CD4-positive, alpha-beta memory T cell (primary cell): ENCODE measurements around the gene OTOS. TPM values are rescaled to one million over a fixed set of nuclear protein-coding genes. Genes with fewer than 3 reads are reported as not detected.

Experiments
- CTCF ChIA-PET: fragments of 350-600 bp; sonication (Branson Sonifier 250); formaldehyde crosslinking; loops from one replicate; lab custom pipeline; 2021; ENCODE audit warnings: inconsistent platforms; ENCODE audit not compliant: partially characterized antibody; lab: Charles Lee
- POLR2A ChIA-PET: fragments of 350-600 bp; sonication (Branson Sonifier 250); formaldehyde crosslinking; loops from one replicate; lab custom pipeline; 2021; ENCODE audit not compliant: partially characterized antibody; lab: Charles Lee
- DNase-seq, 5 donors: peaks; one replicate each; pipeline versions ENCODE4 v3.0.0 to v3.0.0-alpha.2; 2020 to 2022; ENCODE audit warnings: mixed read lengths in 1 of 5
- H3K27ac ChIP-seq: one replicate; pipeline ENCODE4 v1.7.0; 2013; ENCODE audit warnings: low read depth, low read length
- H3K27me3 ChIP-seq: 2 replicates; pipeline ENCODE4 v1.7.0; 2013; ENCODE audit warnings: mild to moderate bottlenecking, low read length, moderate library complexity; ENCODE audit not compliant: insufficient read depth
- H3K36me3 ChIP-seq: 2 replicates; pipeline ENCODE4 v1.7.0; 2013; ENCODE audit warnings: mild to moderate bottlenecking, low read length, moderate library complexity; ENCODE audit not compliant: insufficient read depth
- H3K4me1 ChIP-seq: 2 replicates; pipeline ENCODE4 v1.7.0; 2013; ENCODE audit warnings: mild to moderate bottlenecking, low read length, moderate library complexity; ENCODE audit not compliant: insufficient read depth
- H3K4me3 ChIP-seq, 2 donors: one replicate each; pipeline ENCODE4 v1.7.0; 2013; ENCODE audit warnings: low read length in 2 of 2, mild to moderate bottlenecking in 1 of 2
- H3K9me3 ChIP-seq, 2 donors: one replicate each; pipeline ENCODE4 v1.7.0; 2013; ENCODE audit warnings: low read length in 2 of 2, control low read depth in 1 of 2; ENCODE audit not compliant: control insufficient read depth in 1 of 2
- H3K27ac Mint-ChIP-seq, 7 donors: one replicate each; pipeline ENCODE4 v1.8.0; 2020 to 2021; ENCODE audit warnings: mixed read lengths in 7 of 7, mild to moderate bottlenecking in 6 of 7, inconsistent platforms in 3 of 7, moderate library complexity in 3 of 7
- H3K27me3 Mint-ChIP-seq, 2 donors: one replicate each; pipeline ENCODE4 v1.8.0; 2020 to 2021; ENCODE audit warnings: mixed read lengths in 2 of 2
- H3K36me3 Mint-ChIP-seq, 2 donors: one replicate each; pipeline ENCODE4 v1.8.0; 2020 to 2021; ENCODE audit warnings: mixed read lengths in 2 of 2, inconsistent platforms in 1 of 2, mild to moderate bottlenecking in 1 of 2
- H3K4me1 Mint-ChIP-seq, 4 donors: one replicate each; pipeline ENCODE4 v1.8.0; 2020 to 2021; ENCODE audit warnings: mixed read lengths in 4 of 4, mild to moderate bottlenecking in 1 of 4
- H3K4me3 Mint-ChIP-seq, 8 donors: one replicate each; pipeline ENCODE4 v1.8.0; 2020 to 2021; ENCODE audit warnings: mixed read lengths in 8 of 8, mild to moderate bottlenecking in 7 of 8, moderate library complexity in 6 of 8, inconsistent platforms in 3 of 8
- H3K9me3 Mint-ChIP-seq, 8 donors: one replicate each; pipeline ENCODE4 v1.8.0; 2020 to 2021; ENCODE audit warnings: mixed read lengths in 8 of 8, mild to moderate bottlenecking in 5 of 8, inconsistent platforms in 3 of 8, moderate library complexity in 1 of 8
- intact Hi-C: fragments of 100-400 bp; cut with micrococcal nuclease; formaldehyde crosslinking; loops from one replicate; pipeline ENCODE4 v1.15.1; 2023
- polyA plus RNA-seq, 2 donors: library from polyadenylated mRNA; unstranded; fragments of 300-500 nt; fragmentation: Illumina TruSeq; gene quantifications; one replicate each; pipeline ENCODE4 v1.2.3, GENCODE V29; 2021
- total RNA-seq, 2 experiments: library from RNA; stranded (reverse); gene quantifications; one replicate each; pipeline ENCODE4 v1.2.3, GENCODE V29; 2021

OTOS gene
- total and polyA plus RNA-seq, 4 experiments from 2014 or later = not detected

DNA sequence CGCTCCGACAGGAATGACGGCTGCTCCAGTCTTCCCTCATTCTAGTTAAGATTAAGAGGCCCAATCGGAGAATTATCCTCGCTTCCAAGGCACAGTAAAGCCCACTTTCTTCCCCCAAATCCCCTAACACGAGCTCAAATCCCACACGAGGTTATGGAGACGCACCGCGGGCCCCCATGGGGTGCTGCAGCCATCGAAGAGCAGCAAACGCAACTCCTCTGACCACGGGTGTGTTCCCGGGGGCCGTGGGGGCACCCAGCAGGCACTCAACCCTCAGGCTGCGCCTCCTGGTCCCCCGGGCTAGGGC lies 4.8 kb downstream of the OTOS start:
- peaks cover 28% of the 10 kb centered on the region for H3K36me3 ChIP-seq
- no peak for DNase-seq
- Mint-ChIP-seq H3K4me1 (peaks cover 14 to 41% (median 29%) of the 10 kb centered on the region in 4 donors), H3K4me3 (peak overlapping the region; percentile 91 to 96 (median 94)), H3K27me3 (no peaks in the 10 kb centered on the region), H3K36me3 (peaks cover 18 to 43% of the 10 kb centered on the region in 2 donors), H3K9me3 (no peaks in the 10 kb centered on the region), H3K27ac (peak overlapping the region; percentile 33 to 95 (median 93))
- no peaks in the 10 kb centered on the region for H3K9me3 ChIP-seq
- H3K27me3 ChIP-seq = no peaks in the 10 kb centered on the region
- ChIA-PET CTCF (interaction anchor here (1.3 kb wide), 1 partner anchor 74 kb away, joined by 6 read pairs; no protein-coding TSS in a partner anchor), POLR2A (interaction anchor here (0.6 to 0.7 kb wide), 2 partner anchors 69 to 110 kb away, joined by 3 to 4 read pairs; no protein-coding TSS in a partner anchor)
- H3K27ac ChIP-seq = peak overlapping the region; percentile 67
- H3K4me3 ChIP-seq = peak overlapping the region; percentile 76 to 89
- intact Hi-C loops = loop anchor here (1.0 kb wide), 1 partner anchor 110 kb away; the partner anchor contains the start of gene NDUFA10
- H3K4me1 ChIP-seq = peaks cover 23% of the 10 kb centered on the region

DNA sequence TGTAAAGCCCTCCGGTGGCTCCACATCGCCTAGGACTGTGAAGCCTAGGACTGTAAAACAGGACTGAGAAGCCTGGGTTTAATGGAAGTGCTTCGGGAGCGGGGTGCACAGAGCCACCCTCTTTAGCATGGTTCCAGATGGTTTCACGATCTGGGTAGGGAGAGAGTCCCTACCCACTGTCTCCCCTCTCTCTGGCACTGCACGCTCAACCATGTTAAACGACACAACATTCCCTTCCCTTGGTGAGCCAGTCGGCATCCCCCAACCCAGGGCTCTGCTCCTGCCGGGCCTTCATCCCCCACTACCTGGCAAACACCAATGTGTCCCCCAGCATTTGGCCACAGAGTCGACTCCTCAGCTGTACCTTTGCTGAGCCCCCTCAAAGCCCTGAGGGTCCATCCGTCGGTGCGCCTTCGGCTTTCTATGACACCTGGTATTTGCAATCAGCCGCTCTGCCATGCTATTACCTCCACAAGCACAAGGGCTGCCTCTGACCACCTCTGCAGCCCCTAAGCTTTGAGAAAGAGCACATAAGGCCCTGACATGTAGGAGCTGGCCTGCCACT lies 5.4 kb downstream of the OTOS start:
- Mint-ChIP-seq H3K4me3 (peak overlapping the region; percentile 91 to 96 (median 94)), H3K4me1 (peaks cover 14 to 41% (median 29%) of the 10 kb centered on the region in 4 donors), H3K36me3 (peaks cover 25 to 49% of the 10 kb centered on the region in 2 donors), H3K27ac (peak overlapping the region; percentile 35 to 95 (median 93)), H3K9me3 (no peaks in the 10 kb centered on the region), H3K27me3 (no peaks in the 10 kb centered on the region)
- Histone ChIP-seq H3K9me3 (no peaks in the 10 kb centered on the region), H3K27ac (peak overlapping the region; percentile 67), H3K4me1 (peaks cover 23% of the 10 kb centered on the region), H3K27me3 (no peaks in the 10 kb centered on the region), H3K36me3 (peaks cover 34% of the 10 kb centered on the region), H3K4me3 (peak overlapping the region; percentile 76 to 89)
- CTCF ChIA-PET = interaction anchor here (0.8 to 1.3 kb wide), 4 partner anchors 9 to 74 kb away, joined by 3 to 6 read pairs (median 4); no protein-coding TSS in a partner anchor
- intact Hi-C loops = no loop called here
- POLR2A ChIA-PET = interaction anchor here (0.6 to 0.7 kb wide), 2 partner anchors 68 to 110 kb away, joined by 3 to 4 read pairs; no protein-coding TSS in a partner anchor
- no peak for DNase-seq

GRCh38 chr2:240134466-240134865 lies 6.0 kb downstream of the OTOS start:
- Mint-ChIP-seq H3K27ac (peak overlapping the region in 5 of 7 donors; percentile 35 to 75 (median 59)), H3K9me3 (no peaks in the 10 kb centered on the region), H3K36me3 (peaks cover 30 to 55% of the 10 kb centered on the region in 2 donors), H3K4me1 (peaks cover 14 to 41% (median 29%) of the 10 kb centered on the region in 4 donors), H3K4me3 (peak overlapping the region; percentile 61 to 96 (median 82)), H3K27me3 (no peaks in the 10 kb centered on the region)
- intact Hi-C loops = no loop called here
- Histone ChIP-seq H3K4me1 (peaks cover 23% of the 10 kb centered on the region), H3K36me3 (peaks cover 34% of the 10 kb centered on the region), H3K27ac (no peak overlapping the region), H3K4me3 (no peak overlapping the region), H3K9me3 (no peaks in the 10 kb centered on the region), H3K27me3 (no peaks in the 10 kb centered on the region)
- no peak for DNase-seq
- POLR2A ChIA-PET = interaction anchor here (1.7 kb wide), 1 partner anchor 9 kb away, joined by 4 read pairs; no protein-coding TSS in a partner anchor
- CTCF ChIA-PET = interaction anchor here (0.8 to 1.0 kb wide), 3 partner anchors 9 to 73 kb away, joined by 3 to 5 read pairs (median 3); no protein-coding TSS in a partner anchor

GRCh38 chr2:240133401-240133800 lies 7.1 kb downstream of the OTOS start:
- H3K9me3 Mint-ChIP-seq = no peaks in the 10 kb centered on the region
- peaks cover 34 to 64% of the 10 kb centered on the region in 2 donors for H3K36me3 Mint-ChIP-seq
- peaks cover 14 to 41% (median 29%) of the 10 kb centered on the region in 4 donors for H3K4me1 Mint-ChIP-seq
- ChIA-PET CTCF (interaction anchor here (0.7 to 0.9 kb wide), 2 partner anchors 8 to 72 kb away, joined by 3 read pairs; no protein-coding TSS in a partner anchor), POLR2A (interaction anchor here (1.7 kb wide), 1 partner anchor 10 kb away, joined by 4 read pairs; no protein-coding TSS in a partner anchor)
- Histone ChIP-seq H3K4me3 (no peak overlapping the region), H3K9me3 (no peaks in the 10 kb centered on the region), H3K27me3 (no peaks in the 10 kb centered on the region), H3K4me1 (peaks cover 23% of the 10 kb centered on the region), H3K27ac (no peak overlapping the region), H3K36me3 (peaks cover 34% of the 10 kb centered on the region)
- H3K27me3 Mint-ChIP-seq = no peaks in the 10 kb centered on the region
- intact Hi-C loops = no loop called here
- peak overlapping the region in 7 of 8 donors; percentile 9 to 69 (median 58) for H3K4me3 Mint-ChIP-seq
- peak overlapping the region in 2 of 7 donors; percentile 40 to 73 for H3K27ac Mint-ChIP-seq
- DNase-seq = no peak

DNA sequence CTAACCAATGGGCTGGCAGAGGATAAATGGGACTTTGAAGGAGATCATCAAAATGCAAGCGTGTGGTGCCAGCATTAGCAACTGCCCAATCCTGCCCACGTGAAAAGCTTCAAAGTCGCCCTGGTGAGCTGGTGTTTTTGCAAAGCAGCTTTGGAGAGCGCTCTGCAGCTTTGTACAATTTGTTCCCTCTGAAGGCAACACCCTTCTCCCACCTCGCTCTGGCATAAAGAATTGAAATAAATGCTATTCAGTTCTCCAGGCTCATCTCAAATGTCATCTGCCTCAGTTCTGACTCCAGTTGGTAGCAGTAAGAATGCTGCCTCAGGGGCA lies 7.8 kb downstream of the OTOS start:
- peaks cover 23% of the 10 kb centered on the region for H3K4me1 ChIP-seq
- no peak overlapping the region for H3K27ac ChIP-seq
- no peaks in the 10 kb centered on the region for H3K27me3 Mint-ChIP-seq
- no peak overlapping the region for H3K4me3 Mint-ChIP-seq
- no peaks in the 10 kb centered on the region for H3K9me3 Mint-ChIP-seq
- no peak overlapping the region for H3K27ac Mint-ChIP-seq
- no peaks in the 10 kb centered on the region for H3K9me3 ChIP-seq
- H3K36me3 ChIP-seq = peaks cover 36% of the 10 kb centered on the region
- intact Hi-C loops = no loop called here
- no peaks in the 10 kb centered on the region for H3K27me3 ChIP-seq
- ChIA-PET CTCF (interaction anchor here (0.9 kb wide), 1 partner anchor 71 kb away, joined by 3 read pairs; no protein-coding TSS in a partner anchor), POLR2A (no interaction called here)
- peaks cover 42 to 71% of the 10 kb centered on the region in 2 donors for H3K36me3 Mint-ChIP-seq
- DNase-seq = no peak
- peaks cover 14 to 36% (median 29%) of the 10 kb centered on the region in 4 donors for H3K4me1 Mint-ChIP-seq
- no peak overlapping the region for H3K4me3 ChIP-seq

GRCh38 chr2:240131941-240132650 lies 8.4 kb downstream of the OTOS start:
- peaks cover 37% of the 10 kb centered on the region for H3K36me3 ChIP-seq
- no peaks in the 10 kb centered on the region for H3K9me3 Mint-ChIP-seq
- no peak overlapping the region for H3K27ac ChIP-seq
- no peaks in the 10 kb centered on the region for H3K27me3 ChIP-seq
- ChIA-PET CTCF (no interaction called here), POLR2A (no interaction called here)
- intact Hi-C loops = no loop called here
- H3K4me1 Mint-ChIP-seq = peaks cover 11 to 33% (median 26%) of the 10 kb centered on the region in 4 donors
- no peaks in the 10 kb centered on the region for H3K9me3 ChIP-seq
- no peak overlapping the region for H3K4me3 ChIP-seq
- no peaks in the 10 kb centered on the region for H3K27me3 Mint-ChIP-seq
- no peak for DNase-seq
- H3K4me1 ChIP-seq = peaks cover 20% of the 10 kb centered on the region
- H3K4me3 Mint-ChIP-seq = no peak overlapping the region
- no peak overlapping the region for H3K27ac Mint-ChIP-seq
- peaks cover 45 to 75% of the 10 kb centered on the region in 2 donors for H3K36me3 Mint-ChIP-seq

GRCh38 chr2:240131296-240131695 lies 9.2 kb downstream of the OTOS start:
- peaks cover 51 to 80% of the 10 kb centered on the region in 2 donors for H3K36me3 Mint-ChIP-seq
- H3K27me3 ChIP-seq = no peaks in the 10 kb centered on the region
- H3K27ac Mint-ChIP-seq = no peak overlapping the region
- no peaks in the 10 kb centered on the region for H3K27me3 Mint-ChIP-seq
- peaks cover 10 to 27% (median 22%) of the 10 kb centered on the region in 4 donors for H3K4me1 Mint-ChIP-seq
- H3K4me3 Mint-ChIP-seq = peak overlapping the region in 1 of 8 donors; percentile 21
- no peak overlapping the region for H3K4me3 ChIP-seq
- H3K27ac ChIP-seq = no peak overlapping the region
- peaks cover 16% of the 10 kb centered on the region for H3K4me1 ChIP-seq
- H3K9me3 ChIP-seq = no peaks in the 10 kb centered on the region
- no peak for DNase-seq
- H3K9me3 Mint-ChIP-seq = no peaks in the 10 kb centered on the region
- ChIA-PET POLR2A (no interaction called here), CTCF (no interaction called here)
- intact Hi-C loops = no loop called here
- peaks cover 42% of the 10 kb centered on the region for H3K36me3 ChIP-seq
